Left ventricle myocardium superior (tissue), 1 donor: ENCODE data around the gene STIM2. TPM values are rescaled to one million over a fixed set of nuclear protein-coding genes. Genes with fewer than 3 reads are reported as not detected.
"Not testable (repeated sequence)": the region's sequence is repeated elsewhere in the genome, so short reads cannot be mapped to it uniquely, and the experiment has no call there.

Experiments
- ATAC-seq: fragments of 200-7000 bp; cut with Tn5 transposase; one replicate; pipeline ENCODE4 v1.9.1; 2020; ENCODE audit warnings: mild to moderate bottlenecking, moderate library complexity
- DNase-seq: peaks from one replicate; pipeline ENCODE4 v3.0.0-alpha.2; 2020
- intact Hi-C: fragments of 100-400 bp; cut with micrococcal nuclease; formaldehyde crosslinking; loops from one replicate; pipeline ENCODE4 v1.11.0; 2022
- total RNA-seq: library from RNA; stranded (reverse); fragmentation: NEBNext Ultra II Directional; extraction: Animal tissue kit (Norgen Biotek cat#: 25700); gene quantifications from one replicate; pipeline ENCODE4 v1.2.1, GENCODE V29; 2021
- donor health status: DM: no; HTN: yes; CAD: no; lungs with severe emphysema.

Gene STIM2
- total RNA-seq, 1 donor from 2014 or later = 12.5 TPM

- DNase-seq (no peak), ATAC-seq (no peak)
- intact Hi-C loops = no loop called here
These were observed 31.2 kb downstream of the STIM2 start for GRCh38 chr4:26891867-26892266.

DNA sequence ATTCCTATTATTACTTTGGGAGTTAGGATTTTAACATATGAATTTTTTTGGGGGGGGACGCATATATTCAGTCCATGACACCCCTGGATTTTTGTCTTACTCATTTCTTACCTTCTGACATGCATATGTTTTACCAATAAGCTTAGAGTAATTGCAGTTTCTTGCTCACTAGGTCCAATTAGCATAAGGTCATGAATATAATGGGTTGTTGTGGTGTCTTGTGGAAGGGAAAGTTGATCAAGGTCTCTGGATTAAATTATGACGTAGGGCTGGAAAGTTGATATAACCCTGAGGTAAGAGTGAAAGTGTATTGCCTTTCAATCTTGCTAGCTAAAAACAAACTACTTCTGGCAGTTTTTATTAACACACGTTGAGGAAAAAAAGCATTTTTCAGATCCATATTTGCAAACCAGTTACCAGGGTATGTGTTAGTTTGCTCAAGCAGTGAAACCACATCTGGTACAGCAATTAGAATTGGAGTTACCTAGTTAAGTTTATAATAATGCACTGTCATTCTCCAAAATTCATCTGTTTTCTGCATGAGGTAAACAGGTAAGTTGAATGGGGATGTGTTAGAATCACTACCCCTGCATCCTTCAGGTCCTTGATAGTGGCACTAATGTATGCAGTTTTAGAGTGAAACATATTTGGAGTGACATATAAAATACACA, 32.0 kb downstream of the STIM2 start:
- intact Hi-C loops = no loop called here
- ATAC-seq = no peak
- DNase-seq = no peak

DNA sequence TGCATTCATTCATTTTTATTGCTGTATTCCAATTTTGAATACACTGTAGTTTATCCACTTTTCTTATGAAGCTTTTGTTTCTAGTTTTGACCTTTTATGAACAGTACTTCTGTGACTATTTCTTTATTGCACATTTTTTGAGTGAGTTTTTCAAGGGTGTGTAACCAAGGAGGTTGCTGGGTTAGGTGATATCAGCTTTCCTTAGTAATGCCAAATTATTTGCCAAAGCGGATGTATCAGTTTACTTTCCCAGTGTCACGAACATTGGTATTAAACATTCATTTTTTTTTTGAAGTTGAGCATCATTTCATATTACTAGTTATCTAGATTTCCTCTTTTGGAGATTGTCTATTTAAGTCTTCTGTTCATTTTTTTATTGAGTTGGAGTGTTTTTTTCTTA, 32.9 kb downstream of the STIM2 start:
- intact Hi-C loops = no loop called here
- no peak for ATAC-seq

GRCh38 chr4:26894881-26895280, 34.2 kb downstream of the STIM2 start:
- ATAC-seq, intact Hi-C loops, DNase-seq: not testable (repeated sequence)

More for the DNA sequence above, 32.9 kb downstream of the STIM2 start:
- no peak for DNase-seq

- ATAC-seq = no peak
- intact Hi-C loops = no loop called here
- no peak for DNase-seq
These were observed 36.0 kb downstream of the STIM2 start for GRCh38 chr4:26896636-26897035.

DNA sequence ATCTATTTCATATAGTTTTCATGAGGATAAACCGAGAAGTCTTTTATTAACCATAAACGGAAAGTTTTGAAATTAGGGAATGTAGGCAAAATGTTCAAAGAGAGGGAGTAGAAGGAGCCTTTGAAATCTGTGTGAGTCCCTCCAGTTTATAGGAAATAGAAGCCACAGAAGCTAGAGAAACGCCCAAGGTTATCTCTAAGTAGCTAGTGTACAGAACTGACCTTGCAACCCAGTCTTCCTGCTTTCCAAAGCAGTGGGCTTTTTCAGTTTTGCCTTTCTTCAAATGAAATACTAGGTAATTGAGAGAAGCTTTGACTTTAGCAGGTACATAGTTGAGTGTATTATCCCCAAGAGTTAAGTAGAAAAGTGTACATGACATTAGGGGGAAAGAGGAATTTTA, 39.4 kb downstream of the STIM2 start:
- intact Hi-C loops = no loop called here
- ATAC-seq (peak; percentile 31), DNase-seq (no peak)

GRCh38 chr4:26900765-26901164, 40.1 kb downstream of the STIM2 start:
- DNase-seq (no peak), ATAC-seq (no peak)
- intact Hi-C loops = no loop called here

DNA sequence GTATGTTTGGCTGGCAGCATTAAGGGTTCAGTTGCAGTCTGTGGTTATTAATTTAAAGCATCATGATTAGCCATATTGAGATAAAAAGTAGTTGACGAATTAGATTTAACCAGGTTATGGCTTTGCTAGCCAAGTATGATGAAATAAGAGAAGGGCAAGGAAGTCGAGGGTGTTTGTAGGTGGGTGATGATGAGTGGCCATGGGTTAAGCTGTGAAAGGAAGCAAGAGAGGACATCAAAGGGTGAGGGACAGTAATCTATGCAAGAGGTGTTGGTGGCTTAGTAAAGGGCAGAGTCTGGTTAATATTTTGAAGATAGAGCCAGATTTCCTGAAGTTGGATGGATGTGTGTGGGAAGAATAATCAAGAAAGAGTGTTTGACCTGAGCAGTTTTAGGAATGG, 44.5 kb downstream of the STIM2 start:
- ATAC-seq = no peak
- intact Hi-C loops = no loop called here
- no peak for DNase-seq

DNA sequence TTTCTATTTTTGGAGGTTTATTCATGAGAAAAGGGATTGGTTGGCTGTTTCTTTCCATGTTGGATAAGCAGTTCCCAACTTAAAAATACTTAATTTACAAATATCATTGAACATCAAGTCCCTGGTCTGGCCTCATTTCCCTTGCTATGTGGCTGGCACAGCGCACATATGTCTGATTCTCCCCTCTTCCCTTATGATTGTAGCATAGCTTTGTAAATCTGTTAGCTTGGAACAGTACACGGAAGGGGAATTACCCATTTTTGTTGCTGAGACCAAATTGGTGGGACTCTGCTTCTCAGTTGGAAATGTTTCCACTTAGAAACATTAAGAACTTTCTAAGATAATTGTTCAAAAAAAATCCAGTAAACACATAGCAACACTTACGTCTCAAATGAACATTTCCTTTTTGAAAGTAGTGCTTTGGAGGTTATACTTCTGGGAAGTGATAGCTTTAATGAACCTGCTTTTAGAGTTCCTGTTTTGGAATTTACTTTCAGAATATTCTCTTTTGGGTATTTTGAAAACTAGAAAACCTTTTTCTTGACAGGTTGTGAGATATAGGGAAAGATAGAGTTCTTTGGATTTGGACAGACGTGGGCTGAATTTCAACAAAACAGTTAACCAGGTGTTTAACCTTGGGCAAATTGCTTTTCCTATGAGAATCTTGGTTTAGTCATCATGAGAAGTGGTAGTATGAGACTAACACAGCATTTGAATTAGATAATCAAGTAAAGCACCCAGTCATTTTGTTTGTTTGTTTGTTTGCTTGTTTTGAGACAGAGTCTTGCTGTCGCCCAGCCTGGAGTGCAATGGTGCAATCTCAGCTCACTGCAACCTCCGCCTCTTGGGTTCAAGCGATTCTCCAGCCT, 47.3 kb downstream of the STIM2 start:
- no peak for DNase-seq
- intact Hi-C loops = no loop called here
- no peak for ATAC-seq

GRCh38 chr4:26909369-26909768, 48.7 kb downstream of the STIM2 start:
- ATAC-seq = no peak
- DNase-seq = no peak
- intact Hi-C loops = no loop called here

DNA sequence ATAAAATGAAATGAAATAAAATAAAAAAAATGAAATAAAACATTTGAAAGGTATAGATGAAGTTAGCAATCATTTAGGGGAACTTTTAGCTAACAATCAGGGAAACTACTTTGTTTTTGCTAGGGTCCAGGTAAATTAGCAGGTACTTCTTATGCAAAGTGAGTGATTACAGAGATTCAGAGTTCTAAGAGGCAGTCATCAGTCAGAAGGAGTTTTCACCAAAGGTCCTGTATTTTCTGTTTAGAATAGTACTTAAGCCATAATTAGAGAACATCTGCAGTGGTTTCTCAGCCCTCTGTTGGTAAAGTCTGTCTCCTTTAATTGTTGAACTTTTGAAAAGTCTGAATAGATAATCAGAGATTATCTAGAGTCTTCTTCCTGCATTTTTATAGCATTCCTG, 50.6 kb downstream of the STIM2 start:
- no peak for DNase-seq
- intact Hi-C loops = no loop called here
- ATAC-seq = no peak

DNA sequence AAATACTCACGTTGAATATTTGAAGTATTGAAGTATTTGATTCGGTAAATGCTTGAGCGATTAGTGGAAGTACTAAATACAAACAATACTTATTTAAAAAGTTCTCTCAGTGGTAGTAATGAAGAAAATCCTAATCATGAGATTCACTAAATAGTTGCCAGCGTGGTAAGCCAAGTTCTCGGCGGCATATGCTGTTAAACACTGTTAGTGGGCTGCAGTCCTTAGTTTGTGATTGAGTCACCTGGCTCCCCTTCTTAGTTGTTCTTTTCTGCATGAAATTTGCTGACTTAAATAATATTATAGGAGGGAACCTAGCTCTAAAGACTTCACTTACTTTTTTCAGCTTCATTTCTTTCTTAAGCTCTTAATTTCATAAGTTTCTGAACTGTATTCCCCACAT, 51.4 kb downstream of the STIM2 start:
- no peak for ATAC-seq
- intact Hi-C loops = no loop called here

DNA sequence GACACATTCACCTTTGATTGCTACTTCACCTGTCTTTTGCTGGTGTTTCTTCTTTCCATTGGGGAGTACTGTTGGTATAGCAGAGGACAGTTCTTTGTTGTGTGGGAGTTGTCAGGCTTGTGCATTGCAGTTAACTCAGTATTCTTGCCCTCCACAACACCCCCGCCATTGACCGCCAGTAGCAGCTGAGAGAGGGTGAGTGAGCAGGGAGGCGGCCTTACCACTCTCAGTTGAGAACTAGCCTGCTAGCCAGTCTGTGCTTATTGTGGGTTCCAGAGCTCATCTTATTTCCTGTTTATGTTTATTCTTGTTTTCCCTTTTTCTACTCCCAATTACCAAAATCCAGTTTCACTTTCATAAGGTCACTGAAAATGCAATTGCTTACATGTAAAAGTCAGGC, 52.2 kb downstream of the STIM2 start:
- intact Hi-C loops = no loop called here
- ATAC-seq (no peak), DNase-seq (no peak)

More for the DNA sequence above, 51.4 kb downstream of the STIM2 start:
- no peak for DNase-seq

DNA sequence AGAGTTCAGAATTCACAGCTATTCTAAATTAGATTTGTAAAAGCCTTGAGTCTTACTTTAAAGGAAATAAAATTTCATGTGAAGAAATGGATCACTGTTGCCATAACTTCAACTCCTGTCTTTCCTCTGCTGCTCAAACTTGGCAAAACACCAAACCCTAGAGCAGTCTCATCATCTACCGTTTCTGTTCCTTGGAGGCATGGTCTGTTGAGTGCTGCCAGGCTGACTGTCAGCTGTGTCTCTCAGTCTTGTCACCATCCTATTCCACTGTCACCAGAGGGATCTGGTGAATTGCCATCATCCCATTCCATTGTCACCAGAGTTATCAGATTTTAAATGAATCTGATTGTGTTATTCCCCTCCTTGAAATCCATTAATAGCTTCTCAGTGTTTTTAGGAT, 55.6 kb downstream of the STIM2 start:
- intact Hi-C loops = no loop called here
- DNase-seq (no peak), ATAC-seq (no peak)

DNA sequence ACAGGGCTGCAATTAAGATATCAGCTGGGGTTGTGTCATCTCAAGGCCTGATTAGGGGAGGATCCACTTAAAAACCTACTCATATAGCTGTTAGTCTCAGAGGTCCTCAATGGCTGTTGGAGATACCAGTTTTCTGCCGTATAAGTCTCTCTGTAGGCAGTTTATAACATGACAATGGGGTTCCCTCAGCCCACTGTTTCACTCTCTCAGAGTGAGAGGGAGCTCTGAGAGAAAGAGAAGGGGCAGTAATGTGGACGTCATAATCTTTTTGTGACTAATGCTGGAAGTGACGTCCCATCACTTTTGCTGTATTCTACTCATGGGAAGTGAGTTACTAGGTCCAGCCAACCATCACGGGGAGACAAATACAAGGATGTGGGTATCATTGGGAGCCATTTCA, 70.3 kb downstream of the STIM2 start:
- no peak for DNase-seq
- intact Hi-C loops = no loop called here

DNA sequence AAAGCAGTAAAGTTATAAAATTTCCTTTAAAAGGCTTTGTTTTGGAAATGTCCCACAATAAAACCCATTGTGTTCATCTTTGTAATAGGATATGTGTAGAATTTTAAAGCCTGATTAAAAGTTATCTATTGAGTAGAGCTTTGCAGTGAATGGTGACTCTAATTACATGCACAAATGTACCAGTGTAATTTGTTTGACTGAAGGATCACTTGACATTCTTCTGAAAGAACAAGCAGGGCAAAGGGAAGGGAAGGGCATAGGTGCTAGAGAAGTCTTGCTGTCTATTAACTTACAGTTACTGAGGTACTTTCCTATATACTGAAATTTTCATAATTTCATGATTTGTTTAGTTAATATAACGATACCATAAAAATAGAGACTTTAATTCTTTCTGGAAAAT, 70.8 kb downstream of the STIM2 start:
- ATAC-seq = no peak
- intact Hi-C loops = no loop called here
- DNase-seq = no peak

More for the DNA sequence above, 70.3 kb downstream of the STIM2 start:
- ATAC-seq = no peak

- no peak for ATAC-seq
- no peak for DNase-seq
- intact Hi-C loops = no loop called here
These were observed 71.3 kb downstream of the STIM2 start for GRCh38 chr4:26931966-26932365.

DNA sequence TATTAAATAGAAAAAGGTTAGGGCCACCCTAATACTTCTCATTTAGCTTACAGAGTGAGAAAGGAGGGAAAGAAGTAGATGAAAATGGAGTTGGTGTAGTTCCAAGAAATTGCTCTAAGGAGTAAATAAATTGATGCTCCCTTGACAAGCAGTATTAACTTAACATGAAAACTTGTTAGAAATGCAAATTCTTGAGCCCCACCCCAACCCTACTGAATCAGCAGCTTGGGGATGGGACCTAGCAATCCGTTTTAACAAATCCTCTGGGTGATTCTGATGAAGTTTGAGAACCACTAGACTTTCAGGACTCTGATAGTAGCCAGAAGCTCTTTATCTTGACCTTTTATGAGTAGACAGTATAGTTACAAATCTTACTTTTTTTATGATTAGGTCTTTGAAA, 74.8 kb downstream of the STIM2 start:
- intact Hi-C loops = no loop called here
- DNase-seq (no peak), ATAC-seq (no peak)

GRCh38 chr4:26936284-26937065, 75.8 kb downstream of the STIM2 start:
- intact Hi-C loops = no loop called here
- ATAC-seq (no peak), DNase-seq (no peak)

DNA sequence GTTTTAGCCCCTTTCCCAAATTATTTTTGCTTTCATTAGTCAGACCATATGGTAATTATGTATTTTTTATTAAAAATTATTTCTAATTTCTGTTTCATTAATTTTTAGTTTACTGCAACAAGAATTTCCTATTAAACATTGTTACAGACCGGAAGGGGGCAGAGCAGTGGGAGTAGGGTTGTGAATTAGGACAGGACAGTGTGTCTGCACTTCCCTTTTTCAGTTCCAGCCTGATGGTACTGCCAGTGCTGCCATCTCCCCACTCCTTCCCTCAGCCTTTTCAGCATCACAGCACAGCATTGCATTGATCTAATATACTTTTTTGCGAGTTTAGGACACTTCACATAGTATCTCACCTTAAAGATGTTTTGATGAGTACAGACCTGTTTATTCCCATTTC, 76.5 kb downstream of the STIM2 start:
- intact Hi-C loops = no loop called here
- no peak for DNase-seq
- ATAC-seq = no peak
